ENCODE results near the gene NIPA2. TPM values are rescaled to one million over a fixed set of nuclear protein-coding genes. Genes with fewer than 3 reads are reported as not detected.

NIPA2 gene
- total and polyA plus RNA-seq, 2 of the 8 experiments (the other 6 are each of a cell fraction or from before 2014, with no cell fraction given) = 38.5 to 81.7 TPM

DNA sequence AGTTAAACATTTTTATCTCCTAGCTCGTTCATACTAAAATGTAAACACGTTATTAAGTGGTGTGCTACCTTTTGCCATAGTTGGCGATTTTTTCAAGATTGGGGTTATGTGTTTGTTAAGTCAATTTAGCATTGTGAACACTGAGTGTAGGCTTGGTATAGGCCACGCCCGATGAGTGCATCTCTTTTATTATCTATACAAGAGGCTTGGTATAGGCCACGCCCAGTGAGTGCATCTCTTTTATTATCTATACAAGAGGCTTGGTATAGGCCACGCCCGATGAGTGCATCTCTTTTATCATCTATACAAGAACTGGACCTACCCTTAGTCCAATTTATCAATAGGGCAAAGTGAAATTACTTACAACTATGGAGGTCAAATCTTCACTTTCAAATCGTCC is 70.4 kb downstream of the NIPA2 start:
- no peak overlapping the region for H3K4ac ChIP-seq (replicated peaks; ENCODE audit: insufficient read length, low read depth, low read length)
- H3K79me2 ChIP-seq (ENCODE audit: control insufficient read depth in 1 of 2, insufficient read depth in 2 of 2, low read length in 2 of 2) = no peaks in the 10 kb centered on the region
- no peaks in the 10 kb centered on the region; a peak in 1 of 7 replicates for H3K27me3 ChIP-seq (replicated peaks in 1 of 4; ENCODE audit: control insufficient read depth in 3 of 4, extremely low read depth in 1 of 4, insufficient read depth in 3 of 4, low read length in 3 of 4)
- no peak overlapping the region for H3K4me3 ChIP-seq (ENCODE audit: extremely low read depth in 1 of 4, insufficient read depth in 2 of 4, low read depth in 3 of 4, low read length in 4 of 4)
- H3K36me3 ChIP-seq (ENCODE audit: control insufficient read depth in 2 of 4, insufficient read depth in 4 of 4, low read length in 3 of 4) = peaks cover 0 to 3% (median 0%) of the 10 kb centered on the region in 4 experiments; a peak in 3 of 8 replicates
- ChIA-PET CTCF (ENCODE audit: partially characterized antibody) (interaction anchor here (1.0 to 1.6 kb wide), 2 partner anchors 11 to 55 kb away, joined by 3 to 4 read pairs; no protein-coding TSS in a partner anchor), POLR2A (ENCODE audit: partially characterized antibody) (no interaction called here)
- DNase-seq (ENCODE audit: low read depth in 1 of 2, low spot score in 2 of 2) (no peak), FAIRE-seq (no peak)
- TF ChIP-seq CEBPB (IDR thresholded peaks at IDR 0.05; ENCODE audit: low read depth, low read length) = no peak
- no peak overlapping the region for H4K91ac ChIP-seq (replicated peaks; ENCODE audit: insufficient read length, low read length)
- 0 out of 2 replicates have a peak, but pooled peaks cover 1% of the 10 kb centered on the region for H3K23me2 ChIP-seq (ENCODE audit: low read depth, low read length)
- H3K79me1 ChIP-seq (ENCODE audit: low read depth, low read length) = no peaks in the 10 kb centered on the region
- H2AFZ ChIP-seq (ENCODE audit: low read length) = no peak overlapping the region
- 87% methylated on average over 9 of the region's 9 CpGs; no CpG with 5 or more reads in 1 of the 2 experiments for WGBS, 2 experiments (ENCODE audit: extremely low coverage in 1 of 2, insufficient coverage in 1 of 2, insufficient read length in 1 of 2, insufficient replicate concordance in 2 of 2, low coverage in 1 of 2, low lambda C conversion rate in 2 of 2, missing lambda C conversion rate in 1 of 2)
- H3K9ac ChIP-seq (replicated peaks in 1 of 4; ENCODE audit: extremely low read depth in 1 of 4, low read depth in 3 of 4, low read length in 3 of 4) = no peak overlapping the region
- H3K27ac ChIP-seq (ENCODE audit: low read depth, low read length) = no peak overlapping the region
- H3K18ac ChIP-seq (ENCODE audit: extremely low read depth, low read length) = no peak overlapping the region
- no peak overlapping the region for H2BK15ac ChIP-seq (ENCODE audit: low read length)
- no peak overlapping the region for H2BK12ac ChIP-seq (ENCODE audit: low read depth, low read length)
- H4K8ac ChIP-seq (ENCODE audit: extremely low read depth, insufficient read depth, low read length) = no peak overlapping the region
- H3K56ac ChIP-seq (replicated peaks; ENCODE audit: insufficient read length, low read depth, low read length) = no peak overlapping the region
- H2BK120ac ChIP-seq (replicated peaks; ENCODE audit: low read depth, low read length) = no peak overlapping the region
- no peak overlapping the region for H3K14ac ChIP-seq (ENCODE audit: insufficient read length)
- peaks cover 2% of the 10 kb centered on the region in 2 experiments for H4K20me1 ChIP-seq (replicated peaks in 1 of 2; ENCODE audit: control insufficient read depth in 1 of 2, insufficient read depth in 2 of 2, low read length in 2 of 2)
- no peak overlapping the region for H2BK20ac ChIP-seq (ENCODE audit: low read length)
- no peak overlapping the region for H3K23ac ChIP-seq (ENCODE audit: insufficient read length)
- no peaks in the 10 kb centered on the region for H3K4me1 ChIP-seq (replicated peaks in 1 of 4; ENCODE audit: control insufficient read depth in 3 of 4, insufficient read depth in 4 of 4, low read length in 3 of 4)
- H3K9me3 ChIP-seq (ENCODE audit: insufficient read depth in 2 of 2, low read depth in 1 of 2, low read length in 1 of 2) = no peaks in the 10 kb centered on the region
- no peak overlapping the region for H2BK5ac ChIP-seq (ENCODE audit: low read depth, low read length)
- H3K4me2 ChIP-seq (ENCODE audit: insufficient read depth in 1 of 2, low read depth in 2 of 2, low read length in 2 of 2) = no peak overlapping the region
- H4K5ac ChIP-seq (ENCODE audit: insufficient read length, low read depth, low read length) = no peak overlapping the region
- no peak overlapping the region for H2AK5ac ChIP-seq (ENCODE audit: low read depth, low read length)

All from H1 (cell line).